ENCODE results near the gene ACSL6.

ACSL6 gene

GRCh38 chr5:132017738-132018625 lies 6.5 kb upstream of the ACSL6 start:
- no peak overlapping the region for H2AFZ ChIP-seq (ENCODE audit: low read depth, low read length)
- WGBS: 65% methylated on average over 10 of the region's 10 CpGs
- H3K9ac ChIP-seq (ENCODE audit: low read length): no peak overlapping the region
- H3K79me1 ChIP-seq (replicated peaks; ENCODE audit: low read length, poor library complexity, severe bottlenecking): no peaks in the 10 kb centered on the region
- H3K4me1 ChIP-seq (ENCODE audit: control insufficient read depth, insufficient read depth, low read depth, low read length): no peaks in the 10 kb centered on the region
- H3K4me3 ChIP-seq (ENCODE audit: insufficient read depth in 1 of 2, low read depth in 1 of 2, low read length in 2 of 2): no peak overlapping the region
- H2BK15ac ChIP-seq (ENCODE audit: low read depth, poor library complexity, severe bottlenecking): no peak overlapping the region
- H3K18ac ChIP-seq (ENCODE audit: low read depth in 1 of 2, low read length in 2 of 2): no peak overlapping the region
- H3K14ac ChIP-seq (ENCODE audit: low read length in 2 of 2): no peak overlapping the region
- H3K9me3 ChIP-seq (ENCODE audit: control insufficient read depth, low read length): no peaks in the 10 kb centered on the region
- H4K91ac ChIP-seq (ENCODE audit: low read length): no peak overlapping the region
- H2BK12ac ChIP-seq (ENCODE audit: low read length in 2 of 2): no peak overlapping the region
- H3K27ac ChIP-seq (ENCODE audit: low read length, poor library complexity, severe bottlenecking): no peak overlapping the region
- H4K8ac ChIP-seq (ENCODE audit: low read length): no peak overlapping the region
- H3K36me3 ChIP-seq (ENCODE audit: control insufficient read depth in 1 of 2, insufficient read depth in 2 of 2, low read depth in 1 of 2, low read length in 2 of 2): no peaks in the 10 kb centered on the region
- H2BK5ac ChIP-seq (ENCODE audit: low read depth, low read length, poor library complexity, severe bottlenecking): no peak overlapping the region
- no peak overlapping the region for H2BK120ac ChIP-seq (ENCODE audit: low read depth, low read length)
- H2AK5ac ChIP-seq (ENCODE audit: low read length, severe bottlenecking): no peak overlapping the region
- peaks cover 57 to 70% of the 10 kb centered on the region in 2 experiments for H3K27me3 ChIP-seq (ENCODE audit: control insufficient read depth in 1 of 2, insufficient read depth in 1 of 2, low read length in 2 of 2)
- no peak overlapping the region for H3K23ac ChIP-seq (ENCODE audit: low read length in 2 of 2)
- H3K4me2 ChIP-seq (ENCODE audit: low read length, poor library complexity, severe bottlenecking): no peak overlapping the region
- no peak overlapping the region for H3K4ac ChIP-seq (ENCODE audit: low read depth in 1 of 2, low read length in 2 of 2)
- DNase-seq: no peak

DNA sequence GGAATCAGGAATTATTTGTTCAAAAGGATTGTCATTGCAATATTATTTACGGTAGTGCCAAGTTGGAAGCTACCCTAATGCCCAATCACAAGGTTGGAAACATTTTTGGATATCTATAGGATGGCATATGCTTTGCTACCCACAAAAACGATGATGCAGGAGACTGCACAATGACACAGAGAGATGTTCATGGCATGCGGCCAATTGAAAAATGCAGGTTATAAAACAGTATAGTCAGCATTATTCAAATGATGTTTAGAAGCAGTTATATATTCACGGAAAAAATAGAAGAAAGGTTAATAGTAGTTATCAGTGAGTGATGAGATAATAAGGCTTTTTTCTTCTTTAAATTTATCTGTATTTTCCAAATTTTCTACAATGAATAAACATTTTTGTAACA lies 5.9 kb upstream of the ACSL6 start:
- no peak for DNase-seq
- no peak overlapping the region for H2BK12ac ChIP-seq (ENCODE audit: low read length in 2 of 2)
- no peak overlapping the region for H3K9ac ChIP-seq (ENCODE audit: low read length)
- H4K91ac ChIP-seq (ENCODE audit: low read length): no peak overlapping the region
- H2BK5ac ChIP-seq (ENCODE audit: low read depth, low read length, poor library complexity, severe bottlenecking): no peak overlapping the region
- no peak overlapping the region for H3K23ac ChIP-seq (ENCODE audit: low read length in 2 of 2)
- WGBS: 74% methylated on average over 3 of the region's 4 CpGs
- H3K4me1 ChIP-seq (ENCODE audit: control insufficient read depth, insufficient read depth, low read depth, low read length): no peaks in the 10 kb centered on the region
- no peak overlapping the region for H3K14ac ChIP-seq (ENCODE audit: low read length in 2 of 2)
- H3K79me1 ChIP-seq (replicated peaks; ENCODE audit: low read length, poor library complexity, severe bottlenecking): no peaks in the 10 kb centered on the region
- H3K27me3 ChIP-seq (ENCODE audit: control insufficient read depth in 1 of 2, insufficient read depth in 1 of 2, low read length in 2 of 2): peaks cover 58 to 76% of the 10 kb centered on the region in 2 experiments
- H2AK5ac ChIP-seq (ENCODE audit: low read length, severe bottlenecking): no peak overlapping the region
- H2BK120ac ChIP-seq (ENCODE audit: low read depth, low read length): no peak overlapping the region
- H3K4me3 ChIP-seq (ENCODE audit: insufficient read depth in 1 of 2, low read depth in 1 of 2, low read length in 2 of 2): no peak overlapping the region
- H3K4me2 ChIP-seq (ENCODE audit: low read length, poor library complexity, severe bottlenecking): no peak overlapping the region
- H3K18ac ChIP-seq (ENCODE audit: low read depth in 1 of 2, low read length in 2 of 2): no peak overlapping the region
- no peak overlapping the region for H2AFZ ChIP-seq (ENCODE audit: low read depth, low read length)
- H4K8ac ChIP-seq (ENCODE audit: low read length): no peak overlapping the region
- no peaks in the 10 kb centered on the region for H3K9me3 ChIP-seq (ENCODE audit: control insufficient read depth, low read length)
- no peaks in the 10 kb centered on the region for H3K36me3 ChIP-seq (ENCODE audit: control insufficient read depth in 1 of 2, insufficient read depth in 2 of 2, low read depth in 1 of 2, low read length in 2 of 2)
- H2BK15ac ChIP-seq (ENCODE audit: low read depth, poor library complexity, severe bottlenecking): no peak overlapping the region
- H3K4ac ChIP-seq (ENCODE audit: low read depth in 1 of 2, low read length in 2 of 2): no peak overlapping the region
- H3K27ac ChIP-seq (ENCODE audit: low read length, poor library complexity, severe bottlenecking): no peak overlapping the region

GRCh38 chr5:132016721-132017250 lies 5.3 kb upstream of the ACSL6 start:
- Histone ChIP-seq H2BK12ac (ENCODE audit: low read length in 2 of 2) (no peak overlapping the region), H2AK5ac (ENCODE audit: low read length, severe bottlenecking) (no peak overlapping the region), H4K91ac (ENCODE audit: low read length) (no peak overlapping the region), H3K4me2 (ENCODE audit: low read length, poor library complexity, severe bottlenecking) (no peak overlapping the region), H3K23ac (ENCODE audit: low read length in 2 of 2) (no peak overlapping the region), H3K27me3 (ENCODE audit: control insufficient read depth in 1 of 2, insufficient read depth in 1 of 2, low read length in 2 of 2) (peaks cover 63 to 82% of the 10 kb centered on the region in 2 experiments), H3K4me3 (ENCODE audit: insufficient read depth in 1 of 2, low read depth in 1 of 2, low read length in 2 of 2) (no peak overlapping the region), H2BK120ac (ENCODE audit: low read depth, low read length) (no peak overlapping the region), H2AFZ (ENCODE audit: low read depth, low read length) (no peak overlapping the region), H3K79me1 (replicated peaks; ENCODE audit: low read length, poor library complexity, severe bottlenecking) (no peaks in the 10 kb centered on the region), H3K9ac (ENCODE audit: low read length) (no peak overlapping the region), H4K8ac (ENCODE audit: low read length) (no peak overlapping the region), H2BK15ac (ENCODE audit: low read depth, poor library complexity, severe bottlenecking) (no peak overlapping the region), H3K4me1 (ENCODE audit: control insufficient read depth, insufficient read depth, low read depth, low read length) (peaks cover 3% of the 10 kb centered on the region), H3K9me3 (ENCODE audit: control insufficient read depth, low read length) (no peaks in the 10 kb centered on the region), H3K18ac (ENCODE audit: low read depth in 1 of 2, low read length in 2 of 2) (no peak overlapping the region), H2BK5ac (ENCODE audit: low read depth, low read length, poor library complexity, severe bottlenecking) (no peak overlapping the region), H3K36me3 (ENCODE audit: control insufficient read depth in 1 of 2, insufficient read depth in 2 of 2, low read depth in 1 of 2, low read length in 2 of 2) (no peaks in the 10 kb centered on the region), H3K27ac (ENCODE audit: low read length, poor library complexity, severe bottlenecking) (no peak overlapping the region), H3K4ac (ENCODE audit: low read depth in 1 of 2, low read length in 2 of 2) (no peak overlapping the region), H3K14ac (ENCODE audit: low read length in 2 of 2) (no peak overlapping the region)
- no peak for DNase-seq
- WGBS: 87% methylated on average over 3 of the region's 3 CpGs

GRCh38 chr5:132013711-132014110 lies 2.3 kb upstream of the ACSL6 start:
- no peak overlapping the region for H2BK5ac ChIP-seq (ENCODE audit: low read depth, low read length, poor library complexity, severe bottlenecking)
- H3K4me2 ChIP-seq (ENCODE audit: low read length, poor library complexity, severe bottlenecking): no peak overlapping the region
- H3K18ac ChIP-seq (ENCODE audit: low read depth in 1 of 2, low read length in 2 of 2): no peak overlapping the region
- H2AK5ac ChIP-seq (ENCODE audit: low read length, severe bottlenecking): no peak overlapping the region
- no peak overlapping the region for H4K8ac ChIP-seq (ENCODE audit: low read length)
- no peaks in the 10 kb centered on the region for H3K79me1 ChIP-seq (replicated peaks; ENCODE audit: low read length, poor library complexity, severe bottlenecking)
- no peak overlapping the region for H3K9ac ChIP-seq (ENCODE audit: low read length)
- H3K4me1 ChIP-seq (ENCODE audit: control insufficient read depth, insufficient read depth, low read depth, low read length): peaks cover 11% of the 10 kb centered on the region
- 77% methylated on average over 2 of the region's 2 CpGs for WGBS
- no peak overlapping the region for H2BK12ac ChIP-seq (ENCODE audit: low read length in 2 of 2)
- no peaks in the 10 kb centered on the region for H3K9me3 ChIP-seq (ENCODE audit: control insufficient read depth, low read length)
- no peak overlapping the region for H2BK15ac ChIP-seq (ENCODE audit: low read depth, poor library complexity, severe bottlenecking)
- no peak overlapping the region for H3K27ac ChIP-seq (ENCODE audit: low read length, poor library complexity, severe bottlenecking)
- H2AFZ ChIP-seq (ENCODE audit: low read depth, low read length): no peak overlapping the region
- no peak overlapping the region for H2BK120ac ChIP-seq (ENCODE audit: low read depth, low read length)
- no peak overlapping the region for H3K23ac ChIP-seq (ENCODE audit: low read length in 2 of 2)
- H4K91ac ChIP-seq (ENCODE audit: low read length): no peak overlapping the region
- DNase-seq: no peak
- peaks cover 68 to 89% of the 10 kb centered on the region in 2 experiments for H3K27me3 ChIP-seq (ENCODE audit: control insufficient read depth in 1 of 2, insufficient read depth in 1 of 2, low read length in 2 of 2)
- H3K36me3 ChIP-seq (ENCODE audit: control insufficient read depth in 1 of 2, insufficient read depth in 2 of 2, low read depth in 1 of 2, low read length in 2 of 2): no peaks in the 10 kb centered on the region
- H3K14ac ChIP-seq (ENCODE audit: low read length in 2 of 2): no peak overlapping the region
- H3K4ac ChIP-seq (ENCODE audit: low read depth in 1 of 2, low read length in 2 of 2): no peak overlapping the region
- no peak overlapping the region for H3K4me3 ChIP-seq (ENCODE audit: insufficient read depth in 1 of 2, low read depth in 1 of 2, low read length in 2 of 2)

Measured in mesenchymal stem cell (in vitro differentiated cells and primary cell).